ENCODE results near the gene AGAP1. TPM values are rescaled to one million over a fixed set of nuclear protein-coding genes. Genes with fewer than 3 reads are reported as not detected.

AGAP1 gene
- total RNA-seq, 1 donor from 2014 or later = 21.1 TPM

- Histone ChIP-seq H3K27ac (no peak overlapping the region), H3K36me3 (no peaks in the 10 kb centered on the region), H3K4me1 (peaks cover 56% of the 10 kb centered on the region), H3K27me3 (peaks cover 43% of the 10 kb centered on the region), H3K9me3 (no peaks in the 10 kb centered on the region), H3K4me3 (peak overlapping the region; percentile 24 to 41)
- intact Hi-C loops (cut with DNase I) = no loop called here
- DNase-seq (ENCODE audit: extremely low spot score in 2 of 2) = no peak
- TF ChIP-seq CTCF (IDR thresholded peaks at IDR 0.05) (no peak), POLR2AphosphoS5 (IDR thresholded peaks at IDR 0.05; ENCODE audit: insufficient read depth in 1 of 2, low read depth in 1 of 2) (no peak), POLR2A (IDR thresholded peaks at IDR 0.05) (no peak)
Observed at GRCh38 chr2:236166796-236167296, 673.0 kb downstream of the AGAP1 start.

- TF ChIP-seq CTCF (IDR thresholded peaks at IDR 0.05) = no peak
- no peak for TF ChIP-seq POLR2AphosphoS5 (IDR thresholded peaks at IDR 0.05; ENCODE audit: insufficient read depth in 1 of 2, low read depth in 1 of 2)
- no peak for TF ChIP-seq POLR2A (IDR thresholded peaks at IDR 0.05)
- Histone ChIP-seq H3K4me3 (peak overlapping the region; percentile 24 to 41), H3K27me3 (peaks cover 45% of the 10 kb centered on the region), H3K4me1 (peaks cover 58% of the 10 kb centered on the region), H3K9me3 (no peaks in the 10 kb centered on the region), H3K27ac (no peak overlapping the region), H3K36me3 (no peaks in the 10 kb centered on the region)
- intact Hi-C loops (cut with DNase I) = no loop called here
- DNase-seq (ENCODE audit: extremely low spot score in 2 of 2) = no peak
Observed at GRCh38 chr2:236167297-236168109, 673.7 kb downstream of the AGAP1 start.

GRCh38 chr2:236168110-236169080 lies 674.6 kb downstream of the AGAP1 start, which contains the start of gene GBX2:
Gene GBX2 (minus strand): TSS chr2:236168386. CDS start chr2:236167971, 415 bp downstream.
- TF ChIP-seq CTCF (IDR thresholded peaks at IDR 0.05) (no peak), POLR2AphosphoS5 (IDR thresholded peaks at IDR 0.05; ENCODE audit: insufficient read depth in 1 of 2, low read depth in 1 of 2) (no peak), POLR2A (IDR thresholded peaks at IDR 0.05) (no peak)
- H3K36me3 ChIP-seq = no peaks in the 10 kb centered on the region
- intact Hi-C loops (cut with DNase I) = no loop called here
- no peaks in the 10 kb centered on the region for H3K9me3 ChIP-seq
- no peak within 1 kb of the TSS for H3K27ac ChIP-seq
- H3K4me1 ChIP-seq = peaks cover 60% of the 10 kb centered on the region
- H3K27me3 ChIP-seq = peaks cover 50% of the 10 kb centered on the region
- H3K4me3 ChIP-seq = peak within 1 kb of the TSS; percentile 24 to 41
- DNase-seq (ENCODE audit: extremely low spot score in 2 of 2) = no peak

GRCh38 chr2:236169151-236169721 lies 675.4 kb downstream of the AGAP1 start:
- TF ChIP-seq CTCF (IDR thresholded peaks at IDR 0.05) (no peak), POLR2A (IDR thresholded peaks at IDR 0.05) (no peak), POLR2AphosphoS5 (IDR thresholded peaks at IDR 0.05; ENCODE audit: insufficient read depth in 1 of 2, low read depth in 1 of 2) (no peak)
- Histone ChIP-seq H3K36me3 (no peaks in the 10 kb centered on the region), H3K27me3 (peaks cover 49% of the 10 kb centered on the region), H3K27ac (no peak overlapping the region), H3K4me3 (no peak overlapping the region), H3K9me3 (no peaks in the 10 kb centered on the region), H3K4me1 (peaks cover 52% of the 10 kb centered on the region)
- DNase-seq (ENCODE audit: extremely low spot score in 2 of 2) = no peak
- intact Hi-C loops (cut with DNase I) = no loop called here

All from vagina (tissue), 2 donors.